Small intestine (tissue), 7 donors: ENCODE data around the gene NCOR2. TPM values are rescaled to one million over a fixed set of nuclear protein-coding genes. Genes with fewer than 3 reads are reported as not detected.

Experiments
- DNase-seq, 2 donors: peaks; one replicate each; pipeline versions ENCODE4 v3.0.0 to v3.0.0-alpha.2; 2013
- FAIRE-seq: peaks from 2 replicates; lab custom pipeline; 2012; peaks lifted over from hg19 to GRCh38; lab: Jason Lieb, UNC
- H3K27ac ChIP-seq, 3 donors: one replicate each; pipeline ENCODE4 v1.5.1; 2013; ENCODE audit warnings: low read length in 2 of 3, mild to moderate bottlenecking in 2 of 3, control low read depth in 1 of 3, inconsistent platforms in 1 of 3, low read depth in 1 of 3, moderate library complexity in 1 of 3
- H3K27me3 ChIP-seq, 3 donors: one replicate each; pipeline ENCODE4 v1.6.1; 2013; ENCODE audit warnings: low read length in 3 of 3, inconsistent platforms in 1 of 3; ENCODE audit not compliant: control insufficient read depth in 3 of 3, insufficient read depth in 3 of 3
- H3K36me3 ChIP-seq, 3 donors: one replicate each; pipeline ENCODE4 v1.6.1; 2013; ENCODE audit warnings: low read length in 3 of 3, inconsistent platforms in 1 of 3, low read depth in 1 of 3, mild to moderate bottlenecking in 1 of 3, moderate library complexity in 1 of 3; ENCODE audit not compliant: control insufficient read depth in 3 of 3, insufficient read depth in 2 of 3
- H3K4me1 ChIP-seq, 3 donors: one replicate each; pipeline ENCODE4 v1.6.1; 2013; ENCODE audit warnings: low read length in 2 of 3, inconsistent platforms in 1 of 3, low read depth in 1 of 3, mild to moderate bottlenecking in 1 of 3, moderate library complexity in 1 of 3; ENCODE audit not compliant: control insufficient read depth in 3 of 3, insufficient read depth in 2 of 3
- H3K4me3 ChIP-seq, 3 donors: one replicate each; pipeline ENCODE4 v1.5.1; 2013; ENCODE audit warnings: low read length in 3 of 3, control low read depth in 1 of 3, inconsistent platforms in 1 of 3, low read depth in 1 of 3, mild to moderate bottlenecking in 1 of 3, moderate library complexity in 1 of 3
- H3K9me3 ChIP-seq, 2 donors: one replicate each; pipeline ENCODE4 v1.6.1; 2013; ENCODE audit warnings: low read depth in 1 of 2, low read length in 1 of 2; ENCODE audit not compliant: control insufficient read depth in 2 of 2, insufficient read depth in 1 of 2
- WGBS, 3 donors: extraction: QIAGEN DNeasy Blood & Tissue Kit; methylation state at CpG; one replicate each; pipeline ENCODE4 v1.1.7; 2013; 5-methylcytosine and 5-hydroxymethylcytosine counted together
- polyA plus RNA-seq, 4 donors: library from polyadenylated mRNA; stranded (reverse) in 3 of 4; unstranded in 1 of 4; fragments of 200-250 nt in 3 of 4; fragments of 120-200 nt in 1 of 4; gene quantifications; one replicate each; pipeline versions ENCODE4 v1.2.1 to v1.2.3, GENCODE V29; 2013
- donor health status: healthy with polysubstance abuse.
- donor health status: control.
- donor health status: control.
- donor health status: Bipolar disorder and iron deficiency.
- donor health status: healthy.

Gene NCOR2
- polyA plus RNA-seq, 4 donors: 26.2 to 85.9 (median 40.2) TPM

DNA sequence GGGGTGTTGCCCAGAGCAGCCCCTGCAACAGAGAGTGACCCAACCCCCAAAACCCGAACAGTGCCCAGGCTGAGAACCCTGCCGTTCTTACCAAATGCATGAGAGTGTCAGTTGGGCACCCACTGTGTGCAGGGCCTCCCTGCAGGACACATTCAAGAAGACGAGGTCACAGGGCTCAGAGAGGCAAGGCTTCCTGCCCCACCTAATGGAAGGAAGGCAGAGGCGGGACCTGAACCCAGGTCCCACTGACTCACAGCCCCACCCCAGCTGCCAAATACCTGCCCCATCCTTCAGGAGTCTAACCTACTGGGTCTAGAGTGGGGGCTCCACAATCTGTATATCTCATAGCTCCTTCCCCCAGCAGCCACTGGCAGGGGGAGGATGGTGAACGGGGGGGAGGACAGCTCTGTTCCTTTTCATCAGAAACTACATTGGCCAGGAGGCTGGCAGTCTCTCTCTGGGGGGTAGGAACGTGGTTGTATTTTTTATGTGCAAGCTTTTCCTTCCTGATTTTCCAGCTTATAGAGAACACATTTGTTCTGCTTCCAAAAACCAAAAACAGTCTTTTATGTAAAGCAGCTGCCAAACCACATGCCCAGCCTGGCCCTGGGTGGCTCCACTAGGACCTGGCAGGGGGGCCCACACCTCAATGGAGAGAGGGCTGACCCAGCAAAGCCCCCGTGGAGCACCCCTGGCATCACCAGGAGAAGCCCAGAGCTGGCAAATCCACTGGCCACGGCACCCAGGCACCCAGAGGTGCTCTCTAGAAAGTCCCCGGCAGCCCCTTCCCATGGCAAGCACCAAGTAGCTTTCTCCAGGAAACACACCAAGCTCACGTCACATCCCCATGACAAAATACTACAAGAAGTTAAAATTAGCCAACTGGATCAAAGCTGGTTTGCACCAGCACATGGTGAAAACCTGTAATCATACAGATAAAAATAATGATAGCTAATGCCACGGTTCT is 17.0 kb downstream of the NCOR2 start:
- WGBS, 3 donors: 64 to 78% (median 71%) methylated on average over 11 of the region's 11 CpGs
- H3K27me3 ChIP-seq: no peaks in the 10 kb centered on the region
- peaks cover 0 to 23% (median under 1%) of the 10 kb centered on the region in 3 donors for H3K4me1 ChIP-seq
- FAIRE-seq (no peak), DNase-seq (no peak)
- peak overlapping the region in 1 of 3 donors; percentile 17 for H3K27ac ChIP-seq
- H3K9me3 ChIP-seq: peaks cover 0 to 2% of the 10 kb centered on the region in 2 donors
- peaks cover 0 to 62% (median 3%) of the 10 kb centered on the region in 3 donors for H3K36me3 ChIP-seq
- H3K4me3 ChIP-seq: no peak overlapping the region

DNA sequence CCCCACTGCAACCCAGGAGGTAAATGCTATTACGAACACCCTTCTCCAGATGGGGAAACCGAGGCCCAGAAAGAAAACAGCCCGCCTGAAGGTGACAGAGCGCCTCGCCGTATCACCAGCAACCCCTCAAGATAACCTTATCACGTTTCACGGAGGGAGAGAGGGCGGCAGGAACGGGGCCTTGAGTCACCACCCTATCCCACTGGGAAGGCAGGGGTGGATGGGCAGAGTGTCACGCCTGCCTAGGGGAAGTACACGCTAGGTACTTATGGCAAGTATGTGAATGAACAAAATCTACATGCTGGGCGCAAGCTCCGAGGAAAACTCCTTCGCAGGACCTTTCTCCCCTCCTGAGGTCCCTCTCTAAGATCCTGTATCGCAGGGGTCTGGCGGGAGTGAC is 17.8 kb downstream of the NCOR2 start:
- Histone ChIP-seq H3K4me1 (peaks cover 0 to 28% (median 2%) of the 10 kb centered on the region in 3 donors), H3K4me3 (no peak overlapping the region), H3K27ac (no peak overlapping the region), H3K27me3 (no peaks in the 10 kb centered on the region), H3K36me3 (peaks cover 0 to 61% (median 3%) of the 10 kb centered on the region in 3 donors), H3K9me3 (peaks cover 0 to 2% of the 10 kb centered on the region in 2 donors)
- WGBS, 3 donors: 75 to 85% (median 79%) methylated on average over 17 of the region's 17 CpGs
- no peak for DNase-seq
- no peak for FAIRE-seq

DNA sequence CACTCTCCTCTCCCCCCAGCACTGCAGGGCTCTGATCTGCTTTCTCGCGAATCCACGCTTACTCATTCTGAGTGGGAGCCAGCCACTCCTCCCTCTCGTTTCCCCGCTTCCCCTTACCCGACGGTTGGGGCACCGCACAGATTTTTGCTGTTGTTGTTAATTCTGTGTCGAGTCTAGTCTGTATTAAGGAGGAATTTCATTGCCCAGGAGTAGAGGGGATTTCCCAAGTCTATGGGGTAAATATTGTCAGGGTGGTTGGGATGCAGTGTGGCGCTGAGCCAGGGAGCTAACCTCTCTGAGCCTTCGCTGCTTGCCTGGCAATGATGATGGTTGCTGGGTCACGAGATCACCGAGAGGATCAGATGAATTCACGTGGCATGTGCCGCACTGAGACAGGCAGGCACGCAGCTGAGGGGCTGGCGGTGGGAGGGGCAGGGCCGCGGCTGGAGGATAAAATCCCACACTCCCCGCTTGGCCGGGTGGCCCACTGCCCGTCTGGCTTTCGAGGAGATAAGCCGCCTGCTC is 18.5 kb downstream of the NCOR2 start:
- 53 to 76% (median 69%) methylated on average over 24 of the region's 24 CpGs for WGBS, 3 donors
- Histone ChIP-seq H3K27me3 (no peaks in the 10 kb centered on the region), H3K4me1 (peaks cover 2 to 26% (median 4%) of the 10 kb centered on the region in 3 donors), H3K9me3 (peaks cover 0 to 2% of the 10 kb centered on the region in 2 donors), H3K27ac (no peak overlapping the region), H3K36me3 (peaks cover 0 to 59% (median 3%) of the 10 kb centered on the region in 3 donors), H3K4me3 (no peak overlapping the region)
- FAIRE-seq (no peak), DNase-seq (no peak)

DNA sequence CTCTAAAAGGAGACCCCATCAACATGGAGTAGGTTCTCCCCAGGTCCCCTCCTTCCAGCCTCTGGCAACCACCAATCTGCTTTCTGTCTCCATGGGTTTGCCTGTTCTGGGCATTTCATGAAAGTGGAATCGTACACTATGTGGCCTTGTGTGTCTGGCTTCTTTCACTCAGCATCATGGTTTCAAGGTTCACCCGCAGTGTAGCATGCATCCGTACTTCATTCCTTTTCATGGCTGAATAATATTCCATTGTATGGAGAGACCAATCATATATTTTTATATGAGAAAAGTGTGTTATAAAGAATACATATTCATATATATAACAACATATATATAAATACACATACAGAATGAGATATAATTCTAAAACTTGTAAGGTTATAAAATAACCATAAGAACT is 19.8 kb downstream of the NCOR2 start:
- no peaks in the 10 kb centered on the region for H3K27me3 ChIP-seq
- no peaks in the 10 kb centered on the region for H3K9me3 ChIP-seq
- 96 to 100% (median 98%) methylated on average over 3 of the region's 3 CpGs for WGBS, 3 donors
- no peak overlapping the region for H3K4me3 ChIP-seq
- no peak for DNase-seq
- H3K27ac ChIP-seq: no peak overlapping the region
- no peak for FAIRE-seq
- peaks cover 2 to 28% (median 17%) of the 10 kb centered on the region in 3 donors for H3K4me1 ChIP-seq
- peaks cover 0 to 54% (median 3%) of the 10 kb centered on the region in 3 donors for H3K36me3 ChIP-seq

DNA sequence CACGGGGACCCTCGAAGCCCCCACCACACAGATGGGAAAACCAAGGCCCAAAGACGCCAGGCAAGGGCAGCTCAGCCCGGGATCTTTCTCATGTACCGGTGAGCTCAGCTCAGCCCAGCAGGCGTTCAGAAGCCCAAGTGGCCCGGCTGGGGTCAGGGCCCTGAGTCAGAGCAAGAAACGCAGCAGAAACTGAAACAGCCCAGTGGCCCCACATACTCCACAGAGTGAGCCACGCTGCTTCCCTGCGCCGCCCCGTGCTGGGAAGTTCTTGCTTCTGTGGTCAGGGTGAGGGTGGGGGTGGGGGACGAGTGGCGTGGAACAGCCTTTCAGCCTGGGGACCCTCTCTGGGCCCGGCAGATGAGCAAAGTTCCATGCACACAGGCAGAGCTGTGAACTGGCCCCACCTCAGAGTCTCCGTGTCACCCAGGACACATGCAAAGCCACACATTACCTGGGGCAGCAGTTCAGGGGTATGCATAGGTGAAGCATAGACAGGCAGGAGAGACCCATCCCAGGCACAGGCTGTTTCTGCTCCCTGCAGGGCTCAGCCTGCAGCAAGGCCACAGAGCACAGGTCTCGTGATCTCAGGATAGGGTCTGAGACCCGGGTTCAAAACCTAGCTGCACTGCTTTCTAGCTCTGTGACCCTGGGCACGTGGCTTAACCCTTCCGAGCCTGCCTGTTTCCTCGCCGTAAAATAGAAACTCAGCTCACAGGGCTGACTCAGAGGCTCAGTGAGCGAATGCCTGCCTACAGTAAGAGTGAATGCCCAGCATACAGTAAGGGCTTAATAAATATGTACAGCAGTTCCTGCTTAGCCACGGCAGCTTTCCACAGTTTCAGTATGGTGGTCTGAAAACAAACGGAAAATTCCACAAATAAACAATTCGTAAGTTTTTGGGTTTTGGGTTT is 21.6 kb downstream of the NCOR2 start:
- DNase-seq: no peak
- Histone ChIP-seq H3K27ac (peak overlapping the region in 1 of 3 donors; percentile 70), H3K36me3 (peaks cover 0 to 53% (median 3%) of the 10 kb centered on the region in 3 donors), H3K4me1 (peaks cover 2 to 25% (median 19%) of the 10 kb centered on the region in 3 donors), H3K9me3 (no peaks in the 10 kb centered on the region), H3K27me3 (no peaks in the 10 kb centered on the region), H3K4me3 (peak overlapping the region in 1 of 3 donors; percentile 13)
- 59 to 81% (median 64%) methylated on average over 26 of the region's 26 CpGs for whole genome bisulfite sequencing, 3 donors
- no peak for FAIRE-seq

DNA sequence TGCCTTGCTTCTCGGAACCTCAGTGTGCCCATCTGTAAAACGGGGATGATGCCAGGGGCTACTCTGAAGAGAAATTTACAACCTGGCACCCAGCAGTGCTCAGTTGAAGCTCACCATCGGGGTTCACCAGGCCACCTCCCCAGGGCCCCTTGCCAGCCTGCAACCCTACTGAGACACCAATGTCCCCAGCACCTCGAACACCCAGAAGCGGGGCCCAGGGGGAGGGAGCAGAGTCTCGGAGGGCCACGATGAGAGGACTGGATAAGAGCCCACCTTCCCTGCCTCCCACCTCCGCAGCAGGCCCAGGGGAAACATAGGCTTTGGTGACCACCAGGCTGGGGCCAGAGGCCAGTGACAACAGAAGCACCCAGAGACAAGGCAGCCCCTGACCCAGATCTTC is 22.4 kb downstream of the NCOR2 start:
- H3K27ac ChIP-seq: peak overlapping the region in 1 of 3 donors; percentile 70
- WGBS, 3 donors: 72 to 84% (median 76%) methylated on average over 8 of the region's 8 CpGs
- H3K27me3 ChIP-seq: no peaks in the 10 kb centered on the region
- peaks cover 0 to 50% (median 3%) of the 10 kb centered on the region in 3 donors for H3K36me3 ChIP-seq
- FAIRE-seq (no peak), DNase-seq (no peak)
- H3K9me3 ChIP-seq: no peaks in the 10 kb centered on the region
- H3K4me3 ChIP-seq: no peak overlapping the region
- H3K4me1 ChIP-seq: peaks cover 4 to 25% (median 16%) of the 10 kb centered on the region in 3 donors

DNA sequence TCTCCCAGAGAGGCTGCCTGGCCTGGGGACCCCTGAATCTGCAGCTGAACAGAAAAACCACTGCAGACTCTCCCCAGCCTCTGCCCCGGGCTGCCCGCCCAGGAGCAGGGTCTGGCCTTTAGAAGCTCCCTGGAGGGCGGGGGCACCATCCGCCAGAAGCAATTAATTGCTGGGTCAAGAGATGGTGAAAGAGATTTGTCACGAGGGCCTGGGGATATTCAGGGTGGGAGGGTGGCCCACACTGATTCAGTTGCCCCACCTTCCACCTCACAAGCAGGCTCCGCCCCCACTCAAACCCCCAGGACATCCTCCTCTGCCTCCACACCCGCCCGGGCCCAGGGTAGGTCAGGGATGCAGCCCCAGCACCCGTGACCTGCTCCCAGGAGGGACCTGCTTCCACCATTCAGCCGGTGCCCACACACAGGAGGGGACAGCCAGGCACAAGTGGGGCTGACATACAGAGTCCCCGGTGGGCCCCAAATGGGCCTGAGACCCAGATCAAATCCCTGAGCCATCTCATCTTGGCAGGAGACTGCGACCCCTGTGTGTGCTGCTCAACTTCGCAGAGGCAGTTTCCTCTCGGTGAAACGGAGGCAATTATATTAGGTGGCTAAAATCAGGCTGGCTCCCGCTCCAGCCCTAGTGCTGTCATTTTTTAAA is 23.0 kb downstream of the NCOR2 start:
- no peak overlapping the region for H3K4me3 ChIP-seq
- FAIRE-seq: no peak
- peaks cover 0 to 47% (median 3%) of the 10 kb centered on the region in 3 donors for H3K36me3 ChIP-seq
- H3K27ac ChIP-seq: no peak overlapping the region
- 45 to 60% (median 60%) methylated on average over 16 of the region's 16 CpGs for WGBS, 3 donors
- H3K4me1 ChIP-seq: peaks cover 7 to 27% (median 14%) of the 10 kb centered on the region in 3 donors
- DNase-seq: no peak
- H3K27me3 ChIP-seq: no peaks in the 10 kb centered on the region
- H3K9me3 ChIP-seq: no peaks in the 10 kb centered on the region
